Stimulated activated CD8-positive, alpha-beta memory T cell treated with anti-CD3 and anti-CD28 coated beads, Interleukin-7, amount 100 ng/mL, for 48 hours (primary cell): Measurements from ENCODE around the gene CAMK1.
"Not testable (repeated sequence)": the region's sequence is repeated elsewhere in the genome, so short reads cannot be mapped to it uniquely, and the experiment has no call there.

Experiments
- DNase-seq, 2 donors: peaks; one replicate each; pipeline ENCODE4 v3.0.0-alpha.2; 2020; ENCODE audit warnings: low read depth in 1 of 2; ENCODE audit errors: extremely low read depth in 1 of 2

CAMK1 gene

GRCh38 chr3:9776896-9777693 is 7.3 kb upstream of the CAMK1 start:
- DNase-seq, result no peak

GRCh38 chr3:9771007-9771406 is 1.3 kb upstream of the CAMK1 start:
- DNase-seq, result not testable (repeated sequence)

GRCh38 chr3:9770276-9770812 is 597 bp upstream of the CAMK1 start:
- DNase-seq, result no peak

- no peak for DNase-seq
Measured at GRCh38 chr3:9769012-9769411, 735 bp downstream of the CAMK1 start.

GRCh38 chr3:9768141-9768775 is 1.5 kb downstream of the CAMK1 start:
- DNase-seq, result no peak

- no peak for DNase-seq
Measured at GRCh38 chr3:9767418-9767817, 2.3 kb downstream of the CAMK1 start.

- no peak for DNase-seq
Measured at GRCh38 chr3:9765865-9766264, 3.9 kb downstream of the CAMK1 start.

GRCh38 chr3:9762871-9763270 is 6.9 kb downstream of the CAMK1 start:
- DNase-seq, result no peak

- no peak for DNase-seq
Measured at GRCh38 chr3:9761919-9762318, 7.8 kb downstream of the CAMK1 start.

- DNase-seq, result no peak
Measured at GRCh38 chr3:9760779-9761505, 8.8 kb downstream of the CAMK1 start.

- no peak for DNase-seq
Measured at GRCh38 chr3:9757427-9757826, 12.3 kb downstream of the CAMK1 start.

GRCh38 chr3:9754678-9755077 is 15.1 kb downstream of the CAMK1 start:
- DNase-seq, result no peak

GRCh38 chr3:9750556-9751411 is 19.0 kb downstream of the CAMK1 start:
- no peak for DNase-seq

- peak; percentile 96 to 99 for DNase-seq
Measured at GRCh38 chr3:9749645-9750555, 19.8 kb downstream of the CAMK1 start, which contains the start of gene OGG1. Gene OGG1, plus strand, starts transcription at chr3:9749952. Its CDS starts 335 bp downstream, at chr3:9750287.

- no peak for DNase-seq
Measured at GRCh38 chr3:9749296-9749644, 20.5 kb downstream of the CAMK1 start.

- DNase-seq, result no peak
Measured at GRCh38 chr3:9748031-9748430, 21.7 kb downstream of the CAMK1 start.

- DNase-seq, result no peak
Measured at GRCh38 chr3:9747267-9747666, 22.5 kb downstream of the CAMK1 start.

- peak in 1 of 2 donors; percentile 54 for DNase-seq
Measured at GRCh38 chr3:9746330-9746729, 23.4 kb downstream of the CAMK1 start.

GRCh38 chr3:9745521-9745920 is 24.2 kb downstream of the CAMK1 start:
- no peak for DNase-seq

- no peak for DNase-seq
Measured at GRCh38 chr3:9744162-9744561, 25.6 kb downstream of the CAMK1 start.
